ENCODE measurements around the gene CDC42.
A peak's percentile ranks its signal among the peaks of the same experiment; 100 is the strongest.
"Not testable (repeated sequence)": the region's sequence is repeated elsewhere in the genome, so short reads cannot be mapped to it uniquely, and the experiment has no call there.

The CDC42 gene

GRCh38 chr1:22052115-22053016 is at the start of gene CDC42:
Gene CDC42, plus strand, starts transcription at chr1:22052709. Its CDS starts 25,770 bp downstream, at chr1:22078479.
- peak; percentile 98 for DNase-seq

GRCh38 chr1:22002875-22003274 is 49.6 kb upstream of the CDC42 start:
- DNase-seq = not testable (repeated sequence)

- DNase-seq = not testable (repeated sequence)
Observed at GRCh38 chr1:22003959-22004358, 48.5 kb upstream of the CDC42 start.

- DNase-seq = not testable (repeated sequence)
Observed at GRCh38 chr1:22005261-22006149, 47.0 kb upstream of the CDC42 start.

- DNase-seq = not testable (repeated sequence)
Observed at GRCh38 chr1:22006736-22007135, 45.8 kb upstream of the CDC42 start.

- DNase-seq = not testable (repeated sequence)
Observed at GRCh38 chr1:22007262-22007661, 45.2 kb upstream of the CDC42 start.

- not testable (repeated sequence) for DNase-seq
Observed at GRCh38 chr1:22009566-22009965, 42.9 kb upstream of the CDC42 start.

- not testable (repeated sequence) for DNase-seq
Observed at GRCh38 chr1:22012752-22013151, 39.8 kb upstream of the CDC42 start.

GRCh38 chr1:22014575-22015206 is 37.8 kb upstream of the CDC42 start:
- DNase-seq = not testable (repeated sequence)

GRCh38 chr1:22018583-22019559 is 33.6 kb upstream of the CDC42 start:
- DNase-seq = peak; percentile 42

- no peak for DNase-seq
Observed at GRCh38 chr1:22021061-22021460, 31.4 kb upstream of the CDC42 start.

GRCh38 chr1:22024485-22025367 is 27.8 kb upstream of the CDC42 start:
- DNase-seq = peak; percentile 79

- DNase-seq = peak; percentile 90
Observed at GRCh38 chr1:22025368-22026155, 26.9 kb upstream of the CDC42 start.

- no peak for DNase-seq
Observed at GRCh38 chr1:22026924-22027289, 25.6 kb upstream of the CDC42 start.

GRCh38 chr1:22030057-22030456 is 22.5 kb upstream of the CDC42 start:
- DNase-seq = no peak

GRCh38 chr1:22030473-22030872 is 22.0 kb upstream of the CDC42 start:
- DNase-seq = no peak

- no peak for DNase-seq
Observed at GRCh38 chr1:22031214-22031962, 21.1 kb upstream of the CDC42 start.

GRCh38 chr1:22034834-22035233 is 17.7 kb upstream of the CDC42 start:
- not testable (repeated sequence) for DNase-seq

GRCh38 chr1:22037520-22037919 is 15.0 kb upstream of the CDC42 start:
- no peak for DNase-seq

Measured in right forelimb (tissue), 1 donor.